GM18873 (cell line): ENCODE data around the gene PSORS1C1.
"Not testable (repeated sequence)": the region's sequence is repeated elsewhere in the genome, so short reads cannot be mapped to it uniquely, and the experiment has no call there.

ENCODE experiments used
- ATAC-seq: cut with Tn5 transposase; IDR thresholded peaks from one replicate; pipeline ENCODE4 v1.9.1; 2021; ENCODE audit warnings: mild to moderate bottlenecking, moderate library complexity, moderate number of reproducible peaks; ENCODE audit not compliant: unreplicated experiment, low FRiP score

PSORS1C1 gene

GRCh38 chr6:31172973-31173384 lies 58.4 kb downstream of the PSORS1C1 start:
- no peak for ATAC-seq

DNA sequence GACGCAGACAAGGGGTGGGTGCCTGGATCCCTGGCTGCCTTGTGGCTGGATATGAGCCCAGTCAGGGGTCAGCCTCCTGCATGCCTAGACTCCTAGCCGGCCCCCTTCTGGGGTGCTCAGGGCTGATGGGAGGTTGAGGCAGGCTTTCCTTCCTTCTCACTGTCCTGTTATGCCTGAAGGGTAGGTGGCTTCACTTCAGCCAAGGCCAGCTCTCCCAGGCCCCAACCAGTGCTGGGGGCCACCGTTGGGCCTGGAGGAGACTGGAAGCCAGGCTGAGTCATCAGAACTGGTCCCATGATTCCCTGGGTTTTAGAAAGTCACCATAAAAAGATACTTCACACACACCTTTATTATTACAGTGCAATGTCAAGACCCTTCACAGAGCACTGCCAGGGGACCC lies 58.8 kb downstream of the PSORS1C1 start:
- ATAC-seq = no peak

- no peak for ATAC-seq
Observed at GRCh38 chr6:31174378-31174777, 59.8 kb downstream of the PSORS1C1 start.

- ATAC-seq = no peak
Observed at GRCh38 chr6:31175971-31176370, 61.4 kb downstream of the PSORS1C1 start.

DNA sequence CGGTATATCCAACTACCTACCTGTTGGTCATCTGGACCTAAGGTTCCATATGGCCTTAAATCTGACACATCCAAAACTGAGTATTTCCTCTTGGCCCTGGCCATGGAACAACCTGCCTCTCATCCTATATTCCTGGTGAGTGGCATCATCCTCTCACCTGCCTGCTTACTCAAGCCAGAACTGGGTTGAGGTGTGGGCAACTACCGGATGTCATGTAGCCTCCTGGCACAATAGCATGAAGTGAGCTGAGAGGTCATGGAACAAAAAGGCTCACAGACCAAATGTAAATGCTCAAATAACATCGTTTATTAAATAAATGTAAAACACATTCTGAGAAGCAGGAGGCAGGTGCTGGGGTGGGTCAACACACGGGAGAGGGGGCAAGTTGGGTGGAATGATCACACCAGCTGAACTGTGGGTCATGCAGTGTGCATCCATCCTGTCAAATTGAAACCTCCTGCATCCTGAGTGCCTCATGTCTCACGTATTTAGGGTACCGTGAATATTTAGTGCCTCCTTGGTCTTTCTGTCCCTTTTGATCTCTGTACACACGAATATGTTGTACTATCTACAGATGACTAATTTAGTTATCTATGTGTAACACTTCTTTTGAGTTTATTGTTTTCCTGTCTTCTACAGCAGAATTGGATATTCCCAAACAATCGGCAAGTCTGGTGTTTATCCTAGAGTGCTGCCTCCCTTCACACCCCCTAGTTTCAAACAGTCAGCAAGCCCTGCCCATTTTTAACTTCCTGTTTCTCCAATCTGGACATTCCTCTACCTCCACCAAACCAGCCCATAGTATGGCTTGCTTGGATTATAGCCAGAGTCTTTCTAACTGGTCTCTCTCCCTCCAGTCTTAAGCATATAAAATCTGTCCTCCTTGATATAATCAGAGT lies 63.8 kb downstream of the PSORS1C1 start:
- no peak for ATAC-seq

- no peak for ATAC-seq
Observed at GRCh38 chr6:31179042-31179386, 64.4 kb downstream of the PSORS1C1 start.

GRCh38 chr6:31179896-31180295 lies 65.3 kb downstream of the PSORS1C1 start:
- ATAC-seq = no peak

GRCh38 chr6:31180500-31180899 lies 65.9 kb downstream of the PSORS1C1 start:
- no peak for ATAC-seq

GRCh38 chr6:31183287-31183686 lies 68.7 kb downstream of the PSORS1C1 start:
- ATAC-seq = not testable (repeated sequence)

DNA sequence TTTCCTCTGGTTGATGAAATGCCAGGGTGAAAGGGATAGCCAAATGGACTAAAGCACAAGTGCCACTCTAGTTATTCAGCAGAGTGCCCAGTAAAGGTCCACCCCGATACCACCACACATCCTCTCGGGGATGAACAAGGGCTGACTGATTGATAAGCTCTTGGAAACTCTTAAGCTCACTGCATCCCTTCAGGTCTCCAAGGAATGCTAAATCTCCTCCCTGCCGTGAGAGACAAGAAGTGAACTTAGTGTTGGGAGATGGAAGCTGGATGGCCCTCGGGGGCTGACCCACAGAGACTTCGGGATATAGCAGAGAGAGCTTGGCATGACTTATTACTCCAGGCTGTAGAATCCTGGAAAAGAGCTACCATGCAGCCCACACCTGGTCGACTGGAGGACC lies 69.3 kb downstream of the PSORS1C1 start:
- ATAC-seq = not testable (repeated sequence)

DNA sequence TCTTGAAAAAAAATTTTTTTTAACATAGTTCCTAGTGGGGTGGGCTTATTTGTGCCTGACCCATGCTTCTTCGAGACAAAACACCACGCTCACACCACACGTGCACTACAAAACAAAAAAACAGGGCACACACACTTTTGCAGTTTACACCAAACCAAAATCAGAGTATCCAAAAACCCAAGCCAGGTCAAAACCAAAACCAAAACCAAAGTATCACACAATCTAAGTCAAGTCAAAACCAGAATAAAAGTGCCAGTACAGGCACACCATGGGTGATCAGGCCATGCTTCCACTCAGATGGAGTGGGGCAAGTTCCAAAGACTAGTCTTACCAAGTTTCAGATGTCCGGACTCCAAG lies 71.1 kb downstream of the PSORS1C1 start:
- not testable (repeated sequence) for ATAC-seq

DNA sequence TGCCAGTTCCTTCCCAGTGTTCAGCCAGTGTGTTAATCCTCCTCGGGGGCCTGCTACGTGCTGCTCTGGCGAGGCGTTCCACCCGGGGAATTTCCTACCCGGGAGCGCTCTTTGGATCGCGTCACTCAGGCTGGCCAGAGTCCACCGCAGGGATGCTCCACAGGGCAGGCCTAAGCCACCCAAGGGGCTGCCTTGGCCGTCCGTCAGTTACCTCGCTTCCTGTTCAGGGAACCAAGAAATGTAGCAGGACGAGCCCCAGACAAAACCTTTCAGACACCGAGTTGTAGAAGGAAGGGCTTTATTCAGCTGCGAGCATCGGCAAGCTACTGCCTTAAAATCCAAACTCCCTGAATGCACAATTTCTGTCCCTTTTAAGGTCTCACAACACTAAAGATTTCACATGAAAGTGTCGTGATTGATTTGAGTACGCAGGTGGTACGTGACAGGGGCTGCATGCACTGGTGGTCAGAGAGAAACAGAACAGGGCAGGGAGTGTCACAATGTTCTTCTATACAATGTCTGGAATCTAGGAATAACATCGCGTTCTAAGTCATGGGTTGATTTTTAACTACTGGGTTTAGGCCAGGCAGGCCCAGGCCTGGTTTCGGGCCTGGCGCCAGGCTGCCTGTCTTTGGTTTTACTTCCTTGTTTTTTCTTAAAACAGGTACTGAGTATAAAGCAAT lies 71.6 kb downstream of the PSORS1C1 start:
- ATAC-seq = no peak

GRCh38 chr6:31187780-31188194 lies 73.2 kb downstream of the PSORS1C1 start:
- ATAC-seq = no peak

- ATAC-seq = not testable (repeated sequence)
Observed at GRCh38 chr6:31189223-31189622, 74.6 kb downstream of the PSORS1C1 start.
